ENCODE measurements around the gene ZDHHC11. TPM values are rescaled to one million over a fixed set of nuclear protein-coding genes. Genes with fewer than 3 reads are reported as not detected.

Gene ZDHHC11
- total RNA-seq, 1 donor from 2014 or later, result 47.6 TPM

DNA sequence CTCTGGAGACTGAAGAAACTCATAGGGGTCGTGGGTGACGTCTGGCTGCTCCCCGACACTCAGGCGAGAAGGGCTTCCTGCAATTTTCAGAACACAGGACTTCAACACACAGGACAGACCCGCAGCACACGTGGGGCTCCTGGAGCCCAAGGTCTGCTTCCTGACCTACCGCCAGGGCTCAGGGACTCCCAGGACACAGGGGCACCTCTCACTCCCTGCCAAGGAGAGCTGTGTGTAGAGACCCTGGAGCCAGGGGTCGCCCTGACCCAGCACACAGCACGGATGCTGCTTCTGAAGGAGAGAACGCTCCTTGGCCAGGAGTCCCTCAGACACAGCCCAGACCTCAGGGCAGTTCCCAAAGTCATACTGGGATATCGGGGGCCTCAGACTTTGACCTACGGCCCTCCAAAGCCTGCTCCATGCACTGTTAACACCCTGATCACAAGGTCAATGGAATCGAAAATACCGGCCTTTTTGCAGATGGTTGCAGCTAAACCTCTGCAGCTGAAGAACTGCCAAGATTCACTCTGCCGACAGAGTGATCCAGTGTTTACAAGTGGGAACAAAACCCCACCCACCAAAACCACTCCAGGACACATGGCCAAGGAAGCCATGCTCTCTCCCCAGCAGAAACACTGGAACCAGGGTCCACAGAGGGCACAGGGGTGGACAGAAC is 13.8 kb upstream of the ZDHHC11 start:
- no peak for DNase-seq (ENCODE audit: low spot score, unreplicated experiment)
- Mint-ChIP-seq H3K36me3 (ENCODE audit: insufficient read depth) (peaks cover 14% of the 10 kb centered on the region), H3K27me3 (no peaks in the 10 kb centered on the region), H3K9me3 (ENCODE audit: low read depth) (no peaks in the 10 kb centered on the region), H3K4me1 (ENCODE audit: low read depth) (no peaks in the 10 kb centered on the region), H3K27ac (no peak overlapping the region), H3K4me3 (ENCODE audit: low read depth) (no peak overlapping the region)
- TF ChIP-seq, protein P1, sequence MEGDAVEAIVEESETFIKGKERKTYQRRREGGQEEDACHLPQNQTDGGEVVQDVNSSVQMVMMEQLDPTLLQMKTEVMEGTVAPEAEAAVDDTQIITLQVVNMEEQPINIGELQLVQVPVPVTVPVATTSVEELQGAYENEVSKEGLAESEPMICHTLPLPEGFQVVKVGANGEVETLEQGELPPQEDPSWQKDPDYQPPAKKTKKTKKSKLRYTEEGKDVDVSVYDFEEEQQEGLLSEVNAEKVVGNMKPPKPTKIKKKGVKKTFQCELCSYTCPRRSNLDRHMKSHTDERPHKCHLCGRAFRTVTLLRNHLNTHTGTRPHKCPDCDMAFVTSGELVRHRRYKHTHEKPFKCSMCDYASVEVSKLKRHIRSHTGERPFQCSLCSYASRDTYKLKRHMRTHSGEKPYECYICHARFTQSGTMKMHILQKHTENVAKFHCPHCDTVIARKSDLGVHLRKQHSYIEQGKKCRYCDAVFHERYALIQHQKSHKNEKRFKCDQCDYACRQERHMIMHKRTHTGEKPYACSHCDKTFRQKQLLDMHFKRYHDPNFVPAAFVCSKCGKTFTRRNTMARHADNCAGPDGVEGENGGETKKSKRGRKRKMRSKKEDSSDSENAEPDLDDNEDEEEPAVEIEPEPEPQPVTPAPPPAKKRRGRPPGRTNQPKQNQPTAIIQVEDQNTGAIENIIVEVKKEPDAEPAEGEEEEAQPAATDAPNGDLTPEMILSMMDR (IDR thresholded peaks at IDR 0.05; ENCODE audit: unreplicated experiment), result no peak

DNA sequence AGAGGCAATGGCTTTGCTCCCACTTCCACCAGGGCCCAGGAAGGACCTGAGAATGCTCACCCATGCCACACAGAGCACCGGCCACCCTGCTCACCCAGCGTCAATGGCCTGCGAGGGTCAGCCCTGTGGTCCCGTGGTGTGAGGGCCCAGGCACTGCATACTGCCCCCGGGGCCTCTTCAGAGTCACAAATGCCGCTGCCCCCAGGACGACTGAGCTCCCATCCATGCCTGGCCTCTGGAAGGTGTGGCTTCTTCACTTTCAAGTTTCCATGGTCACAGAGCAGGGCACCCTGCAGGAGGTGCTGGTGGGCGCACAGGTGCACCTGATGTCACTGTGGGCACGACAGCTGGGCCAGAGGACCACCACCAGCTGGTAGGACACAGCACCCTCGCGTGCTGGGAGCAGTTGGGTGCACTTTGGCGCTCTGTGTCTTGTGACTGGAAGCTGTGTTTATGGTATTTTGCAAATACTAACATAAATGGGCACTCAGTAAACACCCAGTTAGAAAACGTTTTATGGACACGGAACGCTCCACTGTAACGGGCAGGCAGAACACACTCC is 12.5 kb upstream of the ZDHHC11 start:
- H3K9me3 Mint-ChIP-seq (ENCODE audit: low read depth), result no peaks in the 10 kb centered on the region

DNA sequence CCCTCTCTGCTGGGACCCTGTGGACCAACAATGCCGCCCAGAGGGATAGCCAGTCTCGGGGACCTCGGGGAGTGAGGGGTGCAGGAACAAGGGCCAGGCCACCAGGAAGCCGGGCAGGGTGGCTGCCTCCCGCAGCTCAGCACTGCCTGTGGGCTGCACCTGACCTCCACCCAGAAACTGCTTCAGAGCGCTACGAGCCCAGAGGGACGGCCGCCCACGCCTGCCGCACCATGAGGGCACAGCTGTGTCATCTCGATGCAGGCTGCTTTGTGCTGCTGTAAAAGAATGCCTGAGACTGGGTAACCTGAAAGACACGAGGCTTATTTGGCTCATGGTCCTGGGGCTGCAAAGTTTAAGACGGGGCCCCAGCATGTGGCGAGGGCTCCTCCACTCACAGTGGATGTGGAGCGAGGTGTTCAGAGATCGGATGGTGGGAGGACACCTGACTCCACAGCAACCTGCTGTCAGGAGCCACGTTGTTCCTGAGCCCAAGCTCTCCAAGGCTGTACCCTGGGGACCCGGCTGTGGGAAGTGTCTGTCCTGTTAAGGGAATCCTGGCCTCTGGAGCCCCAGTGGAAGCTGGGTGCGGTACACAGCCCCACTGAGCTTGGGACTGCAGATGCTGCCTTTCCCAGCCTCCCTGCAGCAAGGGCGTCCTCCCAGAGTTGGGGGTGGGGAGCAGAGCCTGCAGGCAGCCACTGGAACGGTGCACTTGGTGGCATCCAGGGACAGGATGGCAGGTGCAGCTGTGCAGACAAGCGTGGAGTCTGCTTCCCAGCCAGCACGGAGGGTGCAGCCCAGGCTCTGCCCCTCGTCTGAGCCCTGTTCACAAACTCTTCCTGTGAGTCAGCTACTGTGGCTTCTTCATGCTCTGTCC is 11.8 kb upstream of the ZDHHC11 start:
- Mint-ChIP-seq H3K27me3 (no peaks in the 10 kb centered on the region), H3K36me3 (ENCODE audit: insufficient read depth) (peaks cover 6% of the 10 kb centered on the region), H3K9me3 (ENCODE audit: low read depth) (no peaks in the 10 kb centered on the region), H3K4me3 (ENCODE audit: low read depth) (no peak overlapping the region), H3K27ac (no peak overlapping the region), H3K4me1 (ENCODE audit: low read depth) (peaks cover 14% of the 10 kb centered on the region)
- TF ChIP-seq, protein P1 (IDR thresholded peaks at IDR 0.05; ENCODE audit: unreplicated experiment), result no peak
- DNase-seq (ENCODE audit: low spot score, unreplicated experiment), result no peak

More for the DNA sequence above, 12.5 kb upstream of the ZDHHC11 start:
- Mint-ChIP-seq H3K36me3 (ENCODE audit: insufficient read depth) (peaks cover 9% of the 10 kb centered on the region), H3K4me1 (ENCODE audit: low read depth) (peaks cover 12% of the 10 kb centered on the region), H3K27me3 (no peaks in the 10 kb centered on the region), H3K27ac (no peak overlapping the region), H3K4me3 (ENCODE audit: low read depth) (no peak overlapping the region)
- TF ChIP-seq, protein P1 (IDR thresholded peaks at IDR 0.05; ENCODE audit: unreplicated experiment), result no peak
- no peak for DNase-seq (ENCODE audit: low spot score, unreplicated experiment)

DNA sequence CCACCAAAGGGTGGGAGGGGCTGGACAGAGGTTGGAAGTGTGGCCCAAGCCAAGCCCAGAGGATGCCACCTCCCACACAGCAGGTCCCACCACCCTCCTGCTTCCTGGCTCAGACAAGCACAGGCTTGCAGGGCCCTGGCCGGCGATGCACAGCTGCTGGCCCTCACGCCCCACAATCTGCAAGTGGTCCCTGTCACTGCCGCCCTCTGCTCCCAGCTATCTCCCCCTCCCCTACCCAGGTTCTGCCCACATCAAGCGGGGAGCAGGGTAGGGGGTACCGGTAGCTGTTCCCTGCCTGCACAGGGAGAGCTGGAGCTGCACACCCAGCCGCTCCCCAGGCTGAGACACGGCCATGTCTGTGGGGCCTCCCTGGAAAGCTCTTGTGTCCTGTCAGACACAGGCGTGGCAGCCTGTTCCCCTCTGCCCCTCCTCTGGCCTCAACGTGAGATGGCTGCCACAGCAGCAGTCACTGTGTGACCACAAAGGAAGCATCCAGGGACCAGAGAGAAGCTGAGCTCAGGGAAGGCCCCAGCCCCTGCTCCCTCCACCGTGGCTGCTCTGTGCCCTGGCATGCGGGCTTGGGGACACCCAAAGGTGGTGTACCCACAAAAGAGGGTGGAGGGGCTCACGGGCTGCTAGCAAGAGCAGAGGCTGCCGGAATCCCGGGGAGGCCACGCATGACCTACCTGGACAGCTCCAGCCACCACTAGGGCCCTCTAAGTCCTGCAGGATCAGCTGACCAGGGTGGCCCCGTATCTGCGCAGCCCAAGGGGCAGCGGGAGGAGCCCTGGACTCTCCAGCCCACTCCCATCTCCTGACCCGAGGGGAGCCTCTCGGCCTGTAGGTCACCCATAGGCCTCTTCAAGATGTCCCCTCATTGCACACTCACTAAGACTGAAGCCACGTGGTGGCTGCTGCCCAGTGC is 10.9 kb upstream of the ZDHHC11 start:
- Mint-ChIP-seq H3K36me3 (ENCODE audit: insufficient read depth) (peaks cover 5% of the 10 kb centered on the region), H3K4me1 (ENCODE audit: low read depth) (peaks cover 14% of the 10 kb centered on the region), H3K9me3 (ENCODE audit: low read depth) (no peaks in the 10 kb centered on the region), H3K27ac (no peak overlapping the region), H3K27me3 (no peaks in the 10 kb centered on the region), H3K4me3 (ENCODE audit: low read depth) (no peak overlapping the region)
- TF ChIP-seq, protein P1 (IDR thresholded peaks at IDR 0.05; ENCODE audit: unreplicated experiment), result no peak
- no peak for DNase-seq (ENCODE audit: low spot score, unreplicated experiment)
